ENCODE data around the gene ACAA2.

The ACAA2 gene

DNA sequence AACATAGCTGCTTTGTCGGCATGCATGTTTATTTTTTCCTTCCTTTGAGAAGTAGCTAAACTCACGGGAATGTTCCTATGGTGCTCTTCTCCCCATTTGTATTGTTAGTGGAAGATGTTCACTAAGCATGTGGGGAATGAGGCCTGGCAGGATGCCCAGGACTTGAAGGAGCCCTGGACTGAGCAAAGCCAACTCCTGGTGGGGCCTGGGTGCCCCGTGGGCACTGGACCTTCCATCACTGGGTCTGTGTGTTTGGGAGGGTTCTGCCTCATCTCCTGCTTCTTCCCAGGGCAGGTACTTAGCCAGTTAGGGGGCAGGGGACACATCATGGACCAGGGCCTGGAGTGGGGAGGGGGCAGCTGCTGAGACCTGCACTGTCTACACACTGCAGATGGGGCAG, 49.3 kb downstream of the ACAA2 start:
- DNase-seq: no peak

DNA sequence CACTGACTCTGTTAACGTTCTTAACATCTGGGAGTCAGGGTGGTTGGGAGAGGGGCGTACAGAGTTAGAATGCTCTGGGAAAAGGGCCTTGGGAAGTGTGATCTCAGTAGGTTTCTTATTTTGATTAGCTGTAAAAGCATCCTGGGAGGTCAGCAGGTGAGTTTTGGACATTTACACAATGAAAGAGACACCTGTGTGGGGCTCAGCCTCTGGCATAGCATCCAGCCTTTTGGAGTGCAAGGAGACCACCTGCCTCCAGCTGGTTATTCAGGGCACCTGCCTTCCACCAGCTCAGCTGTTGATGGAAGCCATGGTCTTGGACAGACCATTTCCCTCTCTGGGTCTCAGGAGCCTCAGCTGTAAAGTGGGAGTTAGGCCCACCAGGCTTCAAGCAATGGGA, 49.7 kb downstream of the ACAA2 start:
- no peak for DNase-seq

DNA sequence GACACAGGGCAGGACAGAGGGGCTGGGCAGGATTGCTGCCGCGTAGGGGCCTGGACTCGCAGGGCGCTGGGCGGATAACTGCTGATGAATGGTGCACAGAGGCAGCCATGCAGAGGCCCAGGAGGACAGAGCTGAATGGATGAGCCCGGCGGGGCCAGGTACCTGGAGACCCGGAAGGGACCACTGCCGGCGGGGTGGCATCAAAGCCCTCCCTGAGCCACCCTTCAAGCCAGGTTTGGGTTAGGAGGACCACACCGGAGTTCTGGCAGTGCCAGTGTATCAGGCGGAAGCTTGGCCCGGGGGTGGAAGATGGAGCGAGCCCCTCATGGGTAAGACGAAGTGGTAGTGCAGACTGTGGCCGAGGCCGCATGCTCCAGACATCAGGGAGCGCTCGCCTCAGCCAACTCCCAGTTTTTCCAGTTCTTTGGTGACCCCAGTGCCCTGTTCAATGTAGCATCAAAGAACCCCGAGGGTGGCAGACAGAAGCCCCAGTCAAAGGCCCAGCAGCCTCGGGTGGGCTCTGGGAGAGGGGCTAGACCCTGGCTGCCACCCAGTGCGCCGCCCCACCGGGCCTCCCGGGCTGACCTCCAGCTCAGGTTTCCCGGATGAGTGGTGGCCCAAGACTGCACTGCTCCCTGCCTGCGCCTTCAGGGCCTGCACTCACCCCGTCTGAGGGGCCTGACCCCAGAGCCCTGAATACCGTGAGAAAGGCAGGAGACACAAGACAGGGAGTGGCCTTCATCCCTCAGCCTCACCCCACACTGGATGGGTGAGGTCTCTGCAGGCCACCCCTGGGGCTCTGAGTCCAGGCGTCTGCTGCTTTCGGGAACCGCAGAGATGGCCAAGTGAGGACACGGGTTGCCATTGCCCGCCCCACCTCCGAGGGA, 50.9 kb downstream of the ACAA2 start:
- no peak for DNase-seq

DNA sequence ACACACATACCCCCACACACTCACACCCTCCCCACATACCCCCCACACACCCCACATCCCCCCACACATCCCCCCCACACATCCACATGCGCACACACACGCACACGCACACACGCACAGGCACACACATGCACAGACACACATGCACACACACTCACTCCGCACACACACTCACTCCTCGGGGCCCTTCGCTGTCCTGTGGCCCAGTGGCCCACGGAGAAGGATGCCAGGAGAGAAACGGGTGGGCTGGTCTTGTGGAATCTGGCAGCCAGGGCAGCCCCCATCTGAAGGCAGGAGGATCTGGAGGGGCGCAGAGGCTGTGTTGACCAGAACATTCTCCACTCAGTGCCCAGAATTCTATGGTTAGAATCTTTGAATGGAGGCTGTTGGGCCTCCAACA, 51.6 kb downstream of the ACAA2 start:
- no peak for DNase-seq

DNA sequence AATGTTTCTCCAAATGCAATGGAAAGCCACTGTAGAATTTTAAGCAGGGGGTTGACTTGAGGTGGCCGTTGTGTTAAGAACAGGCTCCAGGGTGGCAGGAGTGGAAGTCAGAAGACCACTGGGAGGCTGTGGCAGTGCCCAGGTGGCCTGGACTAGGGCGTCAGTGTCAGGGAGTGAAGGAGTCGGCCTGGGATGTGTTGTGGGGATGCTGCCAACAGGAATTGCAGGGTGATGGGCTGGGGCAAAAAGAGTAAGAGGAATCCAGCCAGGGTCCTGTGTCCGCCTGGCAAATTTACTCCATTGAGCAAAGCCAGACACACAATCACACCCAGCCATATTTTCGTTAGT, 55.1 kb downstream of the ACAA2 start:
- DNase-seq: no peak

DNA sequence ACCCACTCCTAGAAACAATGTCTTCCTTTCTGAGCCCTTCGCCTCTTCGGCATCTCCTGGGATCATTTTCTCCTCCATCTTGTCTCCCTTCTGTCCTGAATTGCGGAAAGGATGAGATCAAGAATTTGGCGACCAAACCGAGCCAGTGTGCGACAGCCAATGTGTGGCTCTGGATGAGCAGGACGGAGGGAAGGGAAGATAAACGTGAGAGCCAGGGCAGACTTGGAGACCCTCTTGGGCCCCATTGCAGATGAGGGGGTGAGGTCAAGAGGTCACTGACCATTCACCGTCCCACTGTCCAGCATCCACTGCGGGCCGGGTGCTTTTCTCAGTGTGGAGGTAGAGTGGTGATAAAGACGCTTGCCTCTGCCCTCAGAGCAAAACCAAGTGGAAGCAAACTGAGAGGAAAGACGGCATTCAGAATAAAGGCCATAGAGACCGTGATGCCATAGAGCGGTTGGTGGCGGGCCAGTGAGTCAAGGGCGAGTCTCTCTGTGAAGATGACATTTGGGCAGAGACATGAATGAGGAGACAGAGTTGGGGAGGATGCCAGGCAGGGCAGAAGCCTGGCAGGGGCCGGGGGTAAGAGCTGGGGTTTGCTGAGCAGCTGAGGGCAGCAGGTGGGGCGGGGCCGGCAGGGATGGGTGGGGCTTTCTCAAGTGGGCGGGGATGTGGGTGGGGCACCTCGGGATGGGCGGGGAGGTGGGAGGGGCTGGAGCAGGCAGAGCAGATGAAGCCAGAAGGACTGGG, 55.6 kb downstream of the ACAA2 start:
- DNase-seq: no peak

GRCh38 chr18:49756671-49757362, 56.5 kb downstream of the ACAA2 start:
- DNase-seq: no peak

DNA sequence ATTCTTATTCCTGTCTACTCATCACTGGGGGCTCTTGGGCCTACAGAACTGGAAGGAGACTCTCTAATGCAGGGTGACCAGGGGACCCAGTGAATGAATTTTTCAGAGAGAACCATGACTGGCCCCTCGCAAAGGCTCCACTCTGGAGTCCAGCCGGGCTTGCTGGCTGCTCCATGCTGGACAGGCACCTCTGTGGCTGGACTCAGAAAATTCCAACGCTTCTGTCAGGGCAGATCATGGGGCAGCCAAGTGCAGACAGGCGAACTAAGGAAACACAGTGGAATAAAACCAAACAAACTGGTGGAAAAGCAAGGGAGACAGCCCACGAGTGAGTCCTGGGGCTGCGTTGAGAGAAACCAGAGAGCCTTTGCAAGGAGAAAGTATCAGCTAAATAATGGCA, 57.2 kb downstream of the ACAA2 start:
- no peak for DNase-seq

GRCh38 chr18:49755489-49755888, 57.8 kb downstream of the ACAA2 start:
- no peak for DNase-seq

- no peak for DNase-seq
These were observed 58.5 kb downstream of the ACAA2 start for GRCh38 chr18:49754866-49755265.

DNA sequence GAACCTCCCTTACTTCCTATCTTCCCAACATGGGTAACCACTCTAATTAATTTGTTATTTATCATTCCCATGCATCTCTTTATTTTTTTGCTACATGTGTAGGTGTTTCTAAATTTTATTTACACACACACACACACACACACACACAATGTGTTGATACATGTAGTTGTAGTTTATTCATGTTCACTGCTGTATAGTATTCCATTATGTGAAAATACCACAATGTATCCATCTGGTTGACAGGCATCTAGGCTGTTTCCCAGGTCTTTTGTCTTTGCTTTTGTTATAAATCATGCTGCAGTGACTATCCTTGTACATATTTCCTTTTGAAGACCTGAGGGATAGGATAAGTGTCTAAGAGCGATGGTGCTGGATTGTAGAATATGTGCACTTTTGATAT, 59.7 kb downstream of the ACAA2 start:
- DNase-seq: no peak

GRCh38 chr18:49752095-49752457, 61.3 kb downstream of the ACAA2 start:
- DNase-seq: no peak

DNA sequence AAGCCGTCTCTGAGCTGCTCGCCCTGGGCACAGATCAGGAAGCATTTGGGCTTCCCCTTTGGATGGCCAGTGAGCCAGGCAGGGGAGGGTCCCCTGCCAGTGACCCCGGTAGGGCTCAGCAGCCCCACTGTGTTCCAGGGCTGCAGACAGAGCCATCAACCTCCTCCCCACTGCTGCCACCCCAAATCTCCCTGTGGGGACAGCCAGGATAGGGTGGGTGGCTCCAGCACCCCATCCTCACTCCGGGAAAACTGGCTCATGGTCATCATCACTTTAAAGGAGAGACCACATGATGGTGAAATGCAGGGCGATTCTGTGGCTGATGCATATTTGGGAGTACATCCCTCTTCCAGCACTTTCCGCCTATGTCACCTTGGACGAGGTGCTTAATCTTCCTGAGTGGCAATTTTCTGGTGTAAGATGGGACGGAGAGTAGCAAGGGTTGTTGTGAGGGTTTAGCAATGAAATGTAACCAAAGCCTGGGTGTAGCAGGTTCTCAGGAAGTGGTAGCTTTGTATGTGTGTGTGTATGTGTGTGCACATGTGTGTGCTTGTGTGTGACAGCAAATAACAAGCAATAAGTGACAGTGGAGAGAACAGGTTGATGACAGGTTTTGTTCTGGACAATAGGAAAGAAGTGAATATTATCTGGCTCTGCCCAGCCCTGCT, 61.8 kb downstream of the ACAA2 start:
- no peak for DNase-seq

DNA sequence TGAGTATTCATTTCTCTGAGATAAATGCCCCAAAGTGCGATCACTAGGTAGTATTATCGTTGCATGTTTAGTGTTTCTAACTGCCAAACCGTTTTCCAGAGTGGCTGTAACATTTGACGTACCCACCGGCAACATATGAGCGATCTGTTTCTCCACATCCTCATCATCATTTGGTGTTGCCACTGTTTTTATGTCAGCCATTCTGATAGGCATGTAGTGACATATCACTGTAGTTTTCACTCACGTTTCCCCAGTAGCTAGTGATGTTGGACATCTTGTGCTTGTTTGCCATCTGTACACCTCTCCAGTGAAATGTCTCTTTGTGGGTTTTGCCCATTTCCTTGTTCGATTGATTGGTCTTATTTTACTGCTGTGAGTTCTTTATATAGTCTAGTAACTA, 63.8 kb downstream of the ACAA2 start:
- DNase-seq: no peak

- no peak for DNase-seq
These were observed 65.5 kb downstream of the ACAA2 start for GRCh38 chr18:49747876-49748275.

DNA sequence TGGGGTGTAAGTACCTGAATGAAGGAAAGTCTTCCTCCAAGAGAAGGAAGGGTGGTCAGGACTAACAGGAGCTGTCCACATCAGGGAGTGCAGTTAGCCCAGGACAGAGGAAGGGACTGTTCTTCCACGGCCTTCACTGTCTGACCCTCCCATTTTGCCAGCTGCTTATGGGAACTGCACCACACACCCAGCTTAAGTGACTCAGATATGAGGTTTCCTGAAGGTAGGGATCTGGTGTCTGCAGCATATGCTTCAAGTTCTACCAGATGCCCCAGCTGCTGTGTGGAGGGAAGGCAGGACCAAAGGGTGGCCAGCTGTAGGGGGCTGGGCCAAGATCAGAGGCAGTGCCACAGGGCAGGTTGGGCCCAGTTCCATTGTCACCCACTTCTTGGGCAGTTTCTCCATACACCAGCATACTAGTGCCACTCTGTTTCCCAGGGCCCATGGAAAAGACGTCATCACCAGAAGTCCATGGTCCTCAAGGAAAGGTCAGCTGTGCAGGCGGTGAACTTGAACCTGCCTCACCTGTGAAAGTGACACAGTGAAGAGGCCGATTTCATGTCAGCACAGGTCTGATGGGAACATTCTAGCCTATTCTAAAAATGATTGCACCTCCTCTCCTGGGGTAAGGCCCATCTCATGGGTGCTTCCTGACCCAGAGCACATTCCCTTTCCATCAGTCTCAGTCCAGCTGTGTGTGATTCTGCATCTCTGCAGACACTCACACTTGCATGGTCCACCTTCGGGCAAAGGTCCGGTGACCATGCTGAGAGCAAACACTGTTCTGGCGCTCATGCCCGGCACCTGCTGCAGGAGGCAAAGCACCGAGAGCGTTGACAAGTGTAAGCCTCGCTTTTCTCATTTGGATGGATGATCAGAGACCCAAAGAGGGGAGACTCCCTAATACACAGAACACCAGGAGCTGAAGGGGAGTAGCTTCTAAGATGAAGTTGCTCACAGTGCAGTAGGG, 68.0 kb downstream of the ACAA2 start:
- DNase-seq: no peak

DNA sequence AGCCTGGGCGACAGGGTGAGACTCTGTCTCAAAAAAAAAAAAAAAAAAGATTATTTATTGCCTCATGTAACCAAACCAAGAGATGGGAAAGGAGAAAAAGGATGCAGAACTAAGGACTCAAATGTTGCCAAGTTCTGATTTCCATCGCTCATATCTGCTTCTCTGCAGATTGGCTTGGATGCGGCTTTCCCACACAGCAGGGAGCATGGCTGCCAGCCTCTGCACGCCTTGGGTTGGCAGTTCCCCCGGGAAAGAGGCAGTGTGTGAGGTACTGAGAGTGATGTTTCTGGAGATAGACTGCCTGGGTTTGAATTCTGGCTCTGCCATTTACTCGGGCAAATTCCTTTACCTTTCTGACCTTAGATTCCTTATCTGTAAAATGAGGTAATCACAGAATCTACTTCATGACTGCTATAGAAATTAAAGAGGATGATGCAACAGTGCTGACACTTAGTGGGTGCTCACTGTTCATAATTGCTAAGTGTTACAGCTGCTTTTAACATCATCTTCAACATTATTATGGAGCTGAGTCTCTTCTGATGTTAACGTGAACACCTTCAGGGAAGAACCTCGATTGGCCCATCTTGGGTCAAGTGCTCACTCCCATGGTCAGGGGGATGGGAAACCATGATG, 68.8 kb downstream of the ACAA2 start:
- DNase-seq: no peak

DNA sequence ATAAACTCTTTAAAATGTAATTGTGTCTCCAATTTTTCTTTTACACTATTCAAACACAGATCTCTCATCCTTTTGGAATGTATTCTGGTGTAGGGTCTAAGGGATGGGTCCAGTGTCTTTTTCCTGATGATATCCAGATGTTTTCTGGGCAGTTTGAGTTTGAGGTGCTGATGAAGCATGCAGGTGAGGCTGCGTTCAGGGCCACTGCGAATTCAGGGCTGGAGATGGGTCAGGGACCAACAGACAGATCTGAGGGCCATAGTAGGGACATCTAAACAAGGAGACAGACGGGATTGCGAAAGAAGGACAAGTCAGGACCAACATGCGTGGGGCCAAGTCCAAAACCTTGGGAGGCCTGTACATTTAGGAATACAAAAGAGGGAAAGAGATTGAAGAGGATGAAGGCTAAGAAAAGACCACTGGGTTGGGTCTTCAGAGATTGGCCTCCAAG, 70.2 kb downstream of the ACAA2 start:
- DNase-seq: no peak

GRCh38 chr18:49742316-49743116, 70.8 kb downstream of the ACAA2 start:
- DNase-seq: no peak

GRCh38 chr18:49739275-49739674, 74.1 kb downstream of the ACAA2 start:
- no peak for DNase-seq

DNA sequence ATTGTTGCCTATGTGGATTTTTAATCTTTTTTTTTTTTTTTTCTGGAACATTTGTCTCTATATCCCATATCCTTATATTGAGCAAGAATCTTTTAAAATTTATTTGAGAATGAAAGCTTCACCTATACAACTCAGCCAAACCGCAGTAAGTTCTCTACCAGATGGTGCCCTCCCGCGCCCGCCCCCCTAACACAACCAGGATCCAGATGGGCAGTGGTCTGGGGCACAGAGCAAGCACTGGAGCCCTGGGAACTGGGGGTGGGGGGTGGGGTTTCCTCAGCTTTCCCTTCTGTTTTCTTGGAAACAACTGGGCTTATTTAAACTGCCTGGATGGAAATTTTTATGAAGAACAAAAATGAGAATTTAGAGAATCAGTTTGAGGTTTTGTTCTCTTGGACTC, 74.6 kb downstream of the ACAA2 start:
- DNase-seq: no peak

Measured in cerebellar nuclear complex (tissue), 1 donor.